ENCODE data around the gene CNP.
"Not testable (repeated sequence)": the region's sequence is repeated elsewhere in the genome, so short reads cannot be mapped to it uniquely, and the experiment has no call there.

Gene CNP

DNA sequence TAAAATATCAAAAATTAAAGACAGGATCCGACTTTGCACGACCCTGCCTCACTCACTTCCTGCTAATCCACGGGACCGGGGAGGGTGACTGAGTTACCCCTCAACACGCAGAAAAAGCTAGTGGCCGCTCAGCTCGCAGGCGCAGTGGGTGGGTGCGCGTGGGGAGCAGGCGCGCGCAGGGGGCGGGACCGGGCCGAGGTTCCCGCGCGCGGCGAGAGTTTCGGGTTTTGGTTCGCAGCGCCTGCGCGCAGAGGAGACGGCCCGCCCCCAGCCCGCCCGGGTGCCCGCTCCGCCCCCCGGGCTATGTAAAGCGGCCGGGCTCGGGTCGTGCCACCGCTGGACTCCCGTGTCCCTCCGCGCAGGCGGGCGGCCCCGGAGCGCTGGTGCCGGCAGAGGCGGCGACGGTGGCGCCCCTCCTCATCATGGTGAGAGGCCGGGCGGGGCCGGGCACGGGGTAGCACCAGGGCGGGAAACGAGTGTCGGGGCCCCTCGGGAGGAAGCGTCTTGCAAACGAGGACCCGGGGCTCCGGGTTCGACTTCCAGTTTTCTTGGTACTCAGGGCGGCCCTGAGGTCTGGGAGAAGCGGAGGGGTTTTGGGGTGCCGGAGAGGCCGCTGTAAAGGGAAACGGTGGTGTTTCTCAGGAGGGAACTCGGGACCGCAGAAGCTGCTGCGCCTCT, at the start of gene CNP:
CNP (plus strand) TSS at position 333 of the 678 bp plus-strand sequence; CDS start at position 423, 90 bp downstream.
- peak; percentile 93 for DNase-seq (ENCODE audit: low read depth)

DNA sequence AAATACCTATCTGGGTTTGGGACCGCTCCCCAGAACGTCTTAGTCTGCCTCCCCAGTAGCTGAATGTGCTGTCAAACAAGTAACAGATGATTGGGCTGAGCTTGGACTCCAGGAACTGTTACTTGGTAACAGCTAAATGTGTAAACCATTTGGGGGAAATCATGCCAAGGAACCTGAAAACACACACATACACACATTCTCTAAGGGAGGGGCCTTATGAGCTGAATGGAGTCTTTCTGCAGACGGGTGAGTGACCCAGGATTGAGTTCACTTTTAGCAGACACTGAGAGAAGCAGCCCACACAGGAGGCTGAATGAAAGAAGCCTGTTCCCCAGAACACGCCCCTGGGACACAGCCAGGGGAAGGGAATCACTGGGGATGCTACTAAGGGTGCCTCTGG, 49.4 kb upstream of the CNP start:
- peak; percentile 28 for DNase-seq (ENCODE audit: low read depth)

DNA sequence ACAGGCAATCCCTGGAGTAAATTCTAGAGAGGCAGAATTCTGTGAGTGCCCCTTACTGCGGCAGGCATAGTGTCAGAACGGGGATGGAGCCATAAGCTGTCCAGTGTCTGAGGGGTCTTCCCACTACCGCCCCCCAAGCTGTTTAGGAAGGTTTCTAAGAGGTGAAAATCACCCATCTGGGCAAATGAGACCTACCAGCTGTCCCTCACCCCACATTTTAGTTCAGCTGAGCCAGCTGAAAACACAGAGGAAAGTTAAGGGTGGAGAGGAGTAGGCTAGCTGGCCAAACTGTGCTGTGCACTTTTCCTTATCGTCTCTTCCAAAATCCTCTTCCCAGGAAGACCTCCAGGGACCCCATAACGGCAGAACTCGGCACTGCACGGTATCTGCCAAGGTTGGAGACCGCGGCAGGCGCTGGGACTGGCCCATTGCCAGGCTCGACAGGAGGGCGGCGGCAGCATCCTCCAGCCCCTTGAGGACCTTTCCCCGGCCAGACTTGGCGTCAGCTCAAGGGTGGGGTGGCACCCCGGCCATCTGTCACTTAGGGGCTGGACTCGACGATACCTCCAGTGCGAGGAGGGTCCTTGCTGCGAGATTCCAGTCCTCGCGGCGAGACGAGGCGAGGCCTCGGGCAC, 48.8 kb upstream of the CNP start:
- DNase-seq (ENCODE audit: low read depth) = peak; percentile 69

DNA sequence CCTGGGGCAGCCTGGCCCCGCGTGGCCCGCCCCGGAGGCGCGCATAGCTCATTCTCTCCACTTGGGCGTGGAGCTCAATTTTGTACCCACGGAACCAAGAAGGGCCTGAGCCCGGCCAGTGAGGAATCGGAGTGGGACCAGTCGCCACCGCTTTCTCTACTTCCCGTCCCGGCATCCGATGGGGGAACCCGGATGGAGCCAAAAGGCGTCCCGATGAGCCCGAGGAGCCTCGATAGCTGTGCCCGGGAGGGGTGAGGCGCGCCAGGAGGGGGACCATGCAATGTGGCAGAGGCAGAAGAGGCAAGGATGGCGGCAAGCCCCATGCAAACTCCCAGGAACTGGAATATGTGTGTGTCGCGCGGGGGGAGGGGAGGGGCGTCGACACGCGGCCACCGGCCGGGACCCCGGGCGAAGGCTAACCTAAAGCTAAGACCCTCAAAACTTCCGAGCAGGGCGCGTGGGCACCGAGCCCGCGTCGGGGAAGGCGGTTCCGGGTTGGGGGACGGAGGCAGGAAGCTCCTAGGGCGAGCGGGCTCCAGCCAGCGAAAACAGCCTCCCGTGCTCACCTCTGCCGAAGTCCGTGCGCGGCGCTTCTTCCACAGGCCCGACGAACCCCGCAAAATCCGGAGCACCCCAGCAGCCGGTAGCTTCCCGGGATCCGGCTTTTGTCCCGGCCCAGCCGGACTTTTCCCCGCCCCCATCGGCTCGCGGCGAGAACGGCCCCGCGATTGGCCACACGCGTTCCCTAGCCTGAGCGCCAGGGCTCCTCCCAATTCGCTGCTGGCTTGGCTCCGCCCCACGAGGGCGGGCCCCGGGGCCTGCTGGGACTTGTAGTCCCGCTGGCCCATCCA, 48.1 kb upstream of the CNP start, which contains the start of gene ACLY:
ACLY (minus strand) TSS at position 638 of the 851 bp plus-strand sequence. CDS start 5,078 bp downstream, outside the sequence.
- peak; percentile 98 for DNase-seq (ENCODE audit: low read depth)

DNA sequence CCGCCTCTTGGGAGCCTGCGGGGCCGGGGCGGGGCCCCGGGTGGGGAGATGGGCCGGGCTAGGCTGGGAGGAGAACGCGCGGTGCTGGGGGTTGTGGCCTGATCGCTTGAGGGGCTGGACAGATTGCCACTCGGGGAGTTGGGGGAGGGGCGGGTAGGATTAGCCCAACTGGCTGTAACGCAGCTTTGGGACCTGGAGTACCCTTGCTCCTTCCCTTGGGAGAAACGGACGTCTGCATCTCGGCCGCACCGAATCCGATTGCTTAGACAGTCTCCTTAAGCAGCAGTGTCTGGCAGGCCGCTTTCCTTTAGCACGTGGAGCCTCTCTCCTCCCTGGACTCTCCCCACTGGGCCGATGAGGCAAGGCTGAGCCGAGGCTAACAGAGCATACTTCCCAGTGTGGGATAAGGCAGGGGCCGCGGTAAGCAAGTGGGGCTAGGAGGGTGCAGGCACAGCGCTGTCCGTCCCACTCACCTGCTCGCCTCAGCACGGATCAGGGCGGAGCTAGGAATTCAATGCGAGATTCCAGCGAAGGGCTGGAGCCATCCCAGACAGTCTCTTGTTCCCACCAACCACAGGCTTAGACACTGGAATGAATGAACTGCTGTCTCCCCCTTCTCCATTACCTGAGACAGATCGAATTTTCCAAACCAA, 47.3 kb upstream of the CNP start:
- no peak for DNase-seq (ENCODE audit: low read depth)

DNA sequence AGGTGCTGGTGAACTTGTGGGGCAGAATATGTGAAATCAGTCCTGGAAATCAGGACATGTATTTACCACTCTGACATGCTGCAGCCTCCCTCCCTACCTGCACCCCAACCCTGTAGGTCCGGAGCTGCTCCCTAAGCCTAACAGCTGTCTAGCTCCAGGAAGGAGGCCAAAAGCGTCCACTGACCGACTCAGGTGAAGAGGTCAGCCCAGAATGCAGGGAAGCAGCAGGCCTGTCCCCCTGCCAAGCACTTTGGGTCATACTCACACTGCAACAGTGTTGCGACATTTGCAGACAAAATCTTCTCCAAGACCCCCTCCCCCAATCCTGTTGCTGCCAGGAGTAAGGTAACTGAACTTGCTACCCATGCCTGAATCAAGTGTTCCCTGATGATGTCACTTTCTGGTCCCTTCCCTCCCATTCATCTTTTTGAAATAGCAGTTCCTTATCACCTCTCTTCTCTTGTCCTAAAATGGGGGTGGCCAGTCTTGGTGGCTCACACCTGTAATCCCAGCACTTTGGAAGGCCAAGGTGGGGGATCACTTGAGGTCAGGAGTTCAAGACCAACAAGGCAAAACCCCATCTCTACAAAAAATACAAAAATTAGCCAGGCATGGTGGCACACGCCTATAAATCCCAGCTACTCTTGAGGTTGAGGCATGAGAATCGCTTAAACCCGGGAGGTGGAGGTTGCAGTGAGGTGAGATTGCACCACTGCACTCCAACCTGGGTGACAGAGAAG, 46.6 kb upstream of the CNP start:
- no peak for DNase-seq (ENCODE audit: low read depth)

DNA sequence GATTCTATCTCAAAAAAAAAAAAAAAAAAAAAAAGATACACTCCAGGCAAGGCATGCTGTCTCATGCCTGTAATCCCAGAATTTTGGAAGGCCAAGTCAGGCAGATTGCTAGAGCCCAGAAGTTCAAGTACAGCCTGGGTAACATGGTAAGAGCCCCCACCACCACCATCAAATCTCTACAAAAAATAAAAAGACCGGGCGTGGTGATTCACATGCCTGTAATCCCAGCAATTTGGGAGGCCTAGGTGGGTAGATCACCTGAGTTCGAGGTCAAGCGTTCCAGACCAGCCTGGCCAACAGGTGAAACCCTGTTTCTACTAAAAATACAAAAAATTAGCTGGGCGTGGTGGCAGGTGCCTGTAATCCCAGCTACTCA, 46.0 kb upstream of the CNP start:
- no peak for DNase-seq (ENCODE audit: low read depth)

DNA sequence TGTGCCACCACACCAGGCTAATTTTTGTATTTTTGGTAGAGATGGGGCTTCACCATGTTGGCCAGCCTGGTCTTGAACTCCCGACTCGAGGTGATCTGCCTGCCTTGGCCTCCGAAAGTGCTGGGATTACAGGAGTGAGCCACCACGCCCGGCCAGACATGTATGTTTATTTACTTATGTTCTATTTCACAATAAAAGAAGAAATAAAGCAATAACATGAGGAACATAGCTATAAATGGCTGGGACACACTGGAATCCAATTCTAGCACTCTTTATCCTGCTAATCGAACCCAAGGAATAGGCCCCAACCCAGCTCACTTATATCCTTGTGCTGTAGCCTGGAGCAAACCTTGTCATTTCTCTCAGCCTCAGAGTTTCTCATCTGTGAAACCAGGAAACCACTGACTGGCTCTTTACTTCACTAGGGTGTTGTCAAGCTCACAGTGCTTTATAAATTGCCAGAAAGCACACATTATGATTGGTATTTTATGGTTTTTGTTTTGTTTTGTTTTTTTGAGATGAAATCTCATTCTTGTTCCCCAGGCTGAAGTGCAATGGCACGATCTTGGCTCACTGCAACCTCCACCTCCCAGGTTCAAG, 40.5 kb upstream of the CNP start:
- DNase-seq (ENCODE audit: low read depth) = no peak

DNA sequence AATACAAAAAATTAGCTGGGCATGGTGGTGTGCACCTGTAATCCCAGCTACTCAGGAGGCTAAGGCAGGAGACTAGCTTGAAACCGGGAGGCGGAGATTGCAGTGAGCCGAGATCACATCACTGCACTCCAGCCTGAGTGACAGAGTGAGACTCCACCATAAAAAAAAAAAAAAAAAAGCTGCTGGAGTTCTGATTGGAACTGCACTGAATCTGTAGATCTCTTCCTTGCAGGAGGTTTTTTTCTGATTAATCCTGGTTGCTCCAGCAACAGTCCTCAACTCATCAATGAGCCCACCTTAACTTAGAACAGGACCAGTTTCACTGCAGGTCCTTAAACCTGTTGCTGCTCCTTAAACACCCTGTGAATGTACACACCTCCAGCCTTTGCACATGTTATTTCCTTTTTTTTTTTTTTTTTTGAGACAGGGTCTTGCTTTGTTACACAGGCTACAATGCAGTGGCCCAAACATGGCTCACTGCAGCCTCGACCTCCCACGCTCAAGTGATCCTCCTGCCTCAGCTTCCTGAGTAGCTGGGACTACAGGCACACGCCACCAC, 37.8 kb upstream of the CNP start:
- no peak for DNase-seq (ENCODE audit: low read depth)

DNA sequence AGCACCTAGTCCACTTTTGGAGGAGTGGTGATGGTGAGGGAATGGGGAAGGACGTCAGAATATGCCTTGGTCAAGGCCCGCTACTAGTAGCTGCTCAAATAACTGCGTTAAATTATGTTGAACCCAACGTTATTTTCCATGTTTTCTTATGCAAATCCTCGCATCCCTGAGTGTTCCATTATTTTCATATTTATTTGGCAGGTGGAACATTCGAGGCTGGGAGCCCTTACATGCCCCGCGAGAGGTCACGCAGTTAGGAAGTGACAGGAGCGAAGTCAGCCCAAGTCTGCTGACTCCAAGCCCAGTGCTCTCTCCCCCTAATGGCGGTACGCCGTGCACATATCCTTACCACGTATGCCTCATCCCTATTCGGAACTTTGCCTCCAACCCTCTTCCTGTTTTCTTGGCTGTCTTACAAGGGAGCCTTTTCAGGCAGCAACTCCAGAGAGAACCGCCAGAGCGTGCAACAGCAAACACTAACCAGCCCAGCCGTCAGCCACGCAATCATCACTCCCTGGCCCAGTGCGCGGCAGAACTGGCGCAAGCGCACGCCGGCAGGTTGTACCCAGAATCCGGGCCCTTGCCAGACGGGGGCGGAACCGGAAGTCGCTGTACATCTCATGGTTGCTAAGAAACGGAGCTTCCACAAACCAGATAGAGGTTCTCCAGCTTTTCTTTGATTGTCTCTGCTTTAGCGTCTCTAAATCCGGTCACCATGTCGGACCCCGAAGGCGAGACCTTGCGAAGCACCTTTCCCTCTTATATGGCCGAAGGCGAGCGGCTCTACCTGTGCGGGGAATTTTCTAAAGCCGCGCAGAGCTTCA, 36.4 kb upstream of the CNP start, which contains the start of gene ODAD4:
ODAD4 (plus strand) TSS at position 609 of the 824 bp plus-strand sequence; CDS start at position 716, 107 bp downstream.
- peak; percentile 99 for DNase-seq (ENCODE audit: low read depth)

DNA sequence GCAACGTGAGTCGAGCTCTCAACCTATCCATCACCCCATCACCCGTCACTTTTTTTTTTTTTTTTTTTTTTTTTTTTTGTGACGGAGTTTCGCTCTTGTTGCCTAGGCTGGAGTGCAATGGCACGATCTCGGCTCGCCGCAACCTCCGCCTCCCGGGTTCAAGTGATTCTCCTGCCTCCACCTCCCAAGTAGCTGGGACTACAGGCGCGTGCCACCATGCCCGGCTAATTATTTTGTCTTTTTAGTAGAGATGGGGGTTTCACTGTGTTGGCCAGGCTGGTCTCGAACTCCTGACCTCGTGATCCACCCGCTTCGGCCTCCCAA, 35.8 kb upstream of the CNP start:
- not testable (repeated sequence) for DNase-seq (ENCODE audit: low read depth)

DNA sequence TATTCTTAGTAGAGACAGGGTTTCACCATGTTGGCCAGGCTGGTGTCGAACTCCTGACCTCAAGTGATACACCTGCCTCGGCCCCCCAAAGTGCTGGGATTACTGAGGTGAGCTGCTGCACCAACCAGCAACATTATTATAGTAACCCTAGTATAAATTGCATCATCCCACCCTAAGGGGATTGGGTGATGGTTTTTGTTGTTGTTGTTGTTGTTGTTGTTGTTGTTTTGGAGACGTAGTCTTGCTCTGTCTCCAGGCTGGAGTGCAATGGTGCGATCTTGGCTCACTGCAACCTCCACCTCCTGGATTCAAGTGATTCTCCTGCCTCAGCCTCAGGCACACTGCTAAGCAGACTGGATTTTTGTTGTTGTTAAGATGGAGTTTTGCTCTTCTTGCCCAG, 34.9 kb upstream of the CNP start:
- not testable (repeated sequence) for DNase-seq (ENCODE audit: low read depth)

DNA sequence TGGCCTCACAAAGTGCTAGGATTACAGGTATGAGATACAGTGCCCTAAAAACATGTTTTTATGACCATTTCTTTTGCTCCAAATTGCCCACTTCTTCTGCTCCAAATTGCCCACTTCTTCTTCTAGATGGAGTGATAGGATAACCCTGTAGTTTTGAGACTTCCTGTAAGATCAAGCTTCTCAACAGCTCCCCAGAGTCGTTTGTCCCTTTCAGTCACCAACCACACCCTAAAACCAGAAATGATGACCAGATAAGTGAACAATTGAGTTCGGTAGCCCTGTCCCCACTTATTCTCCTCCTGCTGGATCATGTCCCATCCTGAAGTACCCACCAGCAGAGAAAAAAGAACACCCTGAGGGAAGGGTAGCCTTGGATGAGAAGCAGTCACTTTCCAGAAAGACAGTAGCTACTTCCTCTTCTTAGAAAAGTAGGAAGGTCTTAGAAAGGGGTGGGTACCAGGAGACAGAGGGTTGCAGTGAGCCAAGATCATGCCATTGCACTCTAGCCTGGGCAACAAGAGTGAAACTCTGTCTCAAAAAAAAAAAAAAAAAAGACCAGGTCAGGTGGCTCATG, 33.7 kb upstream of the CNP start:
- DNase-seq (ENCODE audit: low read depth) = no peak

DNA sequence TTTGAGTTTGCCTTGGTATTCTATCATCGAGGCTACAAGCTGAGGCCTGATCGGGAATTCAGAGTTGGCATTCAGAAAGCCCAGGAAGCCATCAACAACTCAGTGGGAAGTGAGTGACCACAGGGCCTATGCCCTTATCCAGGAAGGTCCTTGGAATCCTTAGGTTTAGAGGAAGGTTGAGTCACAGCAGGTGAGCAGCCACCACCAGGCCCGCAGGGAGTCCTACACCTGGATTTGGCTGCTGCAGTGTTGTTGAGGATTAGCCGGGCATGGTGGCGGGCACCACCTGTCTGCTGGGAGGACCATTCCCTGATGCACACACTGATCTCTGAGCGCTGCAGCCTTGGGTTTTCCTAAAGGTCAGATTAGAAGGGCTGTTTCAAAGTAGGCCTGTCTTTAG, 31.0 kb upstream of the CNP start:
- no peak for DNase-seq (ENCODE audit: low read depth)

DNA sequence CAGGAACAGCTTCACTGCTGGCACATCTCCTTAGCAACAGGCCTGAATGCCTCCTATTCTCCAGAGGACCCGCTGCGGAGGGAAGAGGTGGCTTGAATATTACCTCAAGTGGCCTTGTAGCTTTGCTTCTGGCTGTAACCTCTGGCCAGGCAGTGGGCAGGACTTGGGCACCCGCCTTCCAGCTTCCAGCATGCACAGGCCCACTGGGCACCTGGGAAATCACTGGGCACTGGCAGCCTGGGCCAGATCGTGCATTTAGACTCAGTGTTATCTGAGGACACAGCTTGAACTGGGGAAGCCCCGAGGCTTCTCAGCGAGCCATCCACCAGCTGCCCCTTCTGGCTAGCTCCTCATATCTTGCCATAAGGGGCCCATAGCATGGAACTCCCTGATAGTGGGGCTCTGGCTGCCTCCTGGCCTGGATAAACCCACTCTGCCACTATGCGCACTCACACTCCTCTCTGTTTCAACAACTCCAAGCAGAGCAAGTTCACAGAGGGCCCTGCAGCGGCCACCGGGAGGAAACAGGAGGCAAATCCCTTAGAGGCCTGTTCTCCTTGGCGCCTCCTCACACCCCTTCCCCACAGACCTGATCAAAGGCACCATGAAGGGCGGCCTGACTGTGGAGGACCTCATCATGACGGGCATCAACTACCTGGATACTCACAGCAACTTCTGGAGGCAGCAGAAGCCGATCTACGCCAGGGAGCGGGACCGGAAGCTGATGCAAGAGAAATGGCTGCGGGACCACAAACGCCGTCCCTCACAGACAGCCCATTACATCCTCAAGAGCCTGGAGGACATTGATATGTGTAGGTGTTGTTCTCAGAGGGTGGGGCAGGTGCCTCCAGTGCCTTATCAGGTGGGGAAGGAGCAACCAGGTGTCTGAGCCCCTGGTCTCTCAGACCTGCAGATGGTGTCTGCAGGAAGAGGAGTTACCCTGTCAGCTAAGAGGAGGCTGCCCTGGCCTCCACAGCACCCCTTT, 28.3 kb upstream of the CNP start:
- DNase-seq (ENCODE audit: low read depth) = no peak

DNA sequence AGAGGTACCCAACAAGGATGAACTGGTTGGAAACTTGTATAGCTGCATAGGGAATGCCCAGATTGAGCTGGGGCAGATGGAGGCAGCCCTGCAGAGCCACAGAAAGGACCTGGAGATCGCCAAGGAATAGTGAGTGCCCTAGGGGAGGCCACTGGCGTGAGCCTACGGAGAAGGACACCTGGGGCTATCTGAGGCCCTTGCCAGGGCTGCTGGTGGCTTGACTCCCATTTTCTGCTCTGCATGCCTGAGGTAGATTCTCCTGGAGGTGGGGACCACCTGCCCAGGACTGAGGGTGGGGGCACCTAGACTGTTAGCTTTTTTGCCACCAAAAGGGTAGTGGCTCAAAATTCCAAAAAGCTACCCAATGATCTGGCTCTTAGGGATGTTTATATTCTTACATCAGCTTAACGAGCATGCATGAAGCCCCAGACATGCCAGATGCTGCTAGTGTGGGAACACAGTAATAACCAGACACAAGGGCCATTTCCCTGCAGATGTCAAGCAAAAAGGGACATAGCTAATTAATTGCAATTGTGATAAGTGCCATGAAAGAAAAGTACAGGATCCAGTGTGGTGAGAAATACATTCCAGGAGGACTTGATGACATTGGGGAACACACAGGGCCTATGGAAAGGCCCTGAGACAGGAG, 27.4 kb upstream of the CNP start:
- DNase-seq (ENCODE audit: low read depth) = no peak

DNA sequence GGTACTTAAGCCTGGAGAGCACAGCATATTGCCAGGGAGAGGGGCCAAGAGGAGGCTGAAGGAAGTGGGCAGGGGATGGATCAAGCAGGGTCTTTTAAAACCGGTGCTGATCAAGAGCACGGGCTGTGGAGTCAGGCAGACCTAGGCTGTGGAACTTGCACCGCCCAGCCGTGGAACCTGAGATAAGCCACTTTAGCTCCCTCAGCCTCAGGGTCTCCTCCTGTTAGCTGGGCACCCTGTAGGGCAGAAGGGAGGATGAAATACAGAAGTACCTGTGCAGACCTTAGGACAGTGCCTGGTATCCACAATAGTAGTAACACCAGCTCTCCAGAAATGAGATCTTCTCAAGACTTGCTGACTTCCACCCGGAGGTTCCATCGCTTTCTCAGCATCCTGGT, 26.9 kb upstream of the CNP start:
- DNase-seq (ENCODE audit: low read depth) = no peak

DNA sequence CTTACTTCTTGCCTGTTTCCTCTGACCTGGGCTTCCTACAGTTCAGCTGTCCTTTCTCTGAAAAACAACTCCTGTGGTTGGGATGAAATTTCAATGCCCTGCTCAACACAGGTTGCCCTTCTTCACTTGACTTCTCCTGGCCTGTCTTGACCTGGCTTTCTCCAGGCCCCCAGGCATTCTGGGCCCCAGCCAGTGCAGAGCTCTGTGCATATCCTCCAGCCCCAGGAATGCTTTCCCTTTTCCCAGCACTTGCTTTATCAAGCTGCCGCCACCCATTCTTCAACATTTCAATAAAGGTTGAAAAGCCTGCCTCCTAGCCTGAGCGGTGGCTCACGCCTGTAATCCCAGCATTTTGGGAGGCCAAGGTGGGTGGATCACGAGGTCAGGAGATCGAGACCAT, 25.4 kb upstream of the CNP start:
- DNase-seq (ENCODE audit: low read depth) = no peak
